NOMO-1 treated with DMSO at 0.1 percent for 48 hours (cell line): ENCODE measurements around the gene TARP.
A peak's percentile ranks its signal among the peaks of the same experiment; 100 is the strongest.
"Not testable (repeated sequence)": the region's sequence is repeated elsewhere in the genome, so short reads cannot be mapped to it uniquely, and the experiment has no call there.

Experiments
- DNase-seq: peaks from one replicate; lab custom pipeline; 2025; ENCODE audit not compliant: unreplicated experiment; lab: John Stamatoyannopoulos, UW

Gene TARP

DNA sequence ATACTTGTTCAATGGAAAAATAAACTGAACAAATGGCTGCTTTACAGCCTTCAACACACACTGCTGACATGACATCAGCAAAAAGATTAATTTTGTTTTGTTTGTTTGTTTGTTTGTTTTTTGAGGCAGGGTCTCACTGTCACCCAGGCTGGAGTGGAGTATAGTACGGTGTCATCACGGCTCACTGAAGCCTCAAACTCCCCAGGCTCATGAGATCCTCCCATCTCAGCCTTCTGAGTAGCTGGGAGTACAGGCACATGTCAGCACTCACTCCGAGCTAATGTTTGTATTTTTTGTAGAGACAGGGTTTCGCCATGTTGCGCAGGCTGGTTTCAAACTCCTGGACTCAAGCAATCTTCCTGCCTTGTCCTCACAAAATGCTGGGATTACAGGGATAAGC is 10.9 kb downstream of the TARP start:
- DNase-seq, result no peak

DNA sequence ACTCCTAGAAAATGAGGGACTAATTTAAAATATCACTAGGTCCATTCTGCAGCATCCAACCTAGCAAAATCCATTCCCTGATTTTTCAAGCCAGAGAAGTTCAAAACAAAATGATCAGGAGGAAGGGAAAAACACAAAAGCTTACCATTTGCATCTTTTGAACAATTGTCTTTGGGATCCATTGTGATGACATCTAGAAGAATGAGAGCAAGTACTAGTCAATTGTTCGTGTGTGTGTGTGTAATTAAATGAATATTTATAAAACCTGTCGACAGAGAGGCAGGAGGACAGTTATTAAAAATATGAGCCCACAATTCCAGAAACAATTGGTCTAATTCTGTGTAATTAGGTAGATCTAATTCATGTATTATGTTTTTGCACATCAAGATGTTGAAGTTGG is 11.4 kb downstream of the TARP start:
- DNase-seq, result not testable (repeated sequence)

DNA sequence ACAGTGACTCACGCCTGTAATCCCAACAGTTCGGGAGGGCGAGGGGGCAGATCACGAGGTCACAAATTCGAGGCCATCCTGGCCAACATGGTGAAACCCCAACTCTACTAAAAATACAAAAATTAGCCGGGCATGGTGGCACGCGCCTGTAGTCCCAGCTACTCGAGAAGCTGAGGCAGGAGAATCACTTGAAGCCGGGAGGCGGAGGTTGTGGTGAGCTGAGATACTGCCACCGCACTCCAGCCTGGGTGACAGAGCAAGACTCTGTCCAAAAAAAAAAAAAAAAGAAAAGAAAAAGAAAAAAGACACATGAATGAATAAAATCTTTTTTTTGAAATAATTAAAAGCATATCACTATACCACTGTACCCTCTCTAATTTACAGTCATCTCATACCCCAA is 11.8 kb downstream of the TARP start:
- DNase-seq, result not testable (repeated sequence)

DNA sequence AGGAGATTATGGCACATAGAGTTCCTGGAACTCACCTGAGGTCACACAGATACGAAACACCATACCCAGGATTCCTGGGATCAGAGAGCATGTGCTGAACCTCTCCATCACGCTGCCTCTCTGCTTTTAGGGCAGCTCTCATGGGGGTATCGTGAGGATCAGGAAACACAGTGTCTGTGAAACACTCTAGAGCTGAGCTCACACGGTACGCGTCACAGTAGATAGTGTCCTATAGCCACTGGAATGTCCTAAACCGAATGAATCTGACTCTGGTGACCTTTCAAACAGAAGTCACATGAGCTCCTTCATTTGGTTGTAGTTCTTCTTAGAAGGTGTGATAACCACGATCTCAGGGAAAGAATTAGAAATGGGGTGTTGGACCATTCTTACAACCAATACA is 14.3 kb downstream of the TARP start:
- not testable (repeated sequence) for DNase-seq

DNA sequence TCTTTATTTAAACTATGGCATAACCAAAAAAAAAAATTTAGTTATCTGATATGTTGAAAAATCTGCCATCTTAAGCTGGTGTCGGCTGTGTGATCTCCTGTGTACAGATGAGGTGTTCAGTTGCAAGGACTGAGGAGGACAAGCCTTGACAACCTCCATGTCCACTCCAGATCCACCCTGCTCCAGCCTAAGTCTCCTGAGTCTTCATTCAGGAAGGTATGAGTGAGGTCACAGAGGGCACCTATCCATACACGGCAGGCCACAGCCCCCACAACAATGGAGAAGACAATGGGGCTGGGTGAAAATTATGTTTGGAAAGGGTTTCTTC is 16.1 kb downstream of the TARP start:
- DNase-seq, result no peak

DNA sequence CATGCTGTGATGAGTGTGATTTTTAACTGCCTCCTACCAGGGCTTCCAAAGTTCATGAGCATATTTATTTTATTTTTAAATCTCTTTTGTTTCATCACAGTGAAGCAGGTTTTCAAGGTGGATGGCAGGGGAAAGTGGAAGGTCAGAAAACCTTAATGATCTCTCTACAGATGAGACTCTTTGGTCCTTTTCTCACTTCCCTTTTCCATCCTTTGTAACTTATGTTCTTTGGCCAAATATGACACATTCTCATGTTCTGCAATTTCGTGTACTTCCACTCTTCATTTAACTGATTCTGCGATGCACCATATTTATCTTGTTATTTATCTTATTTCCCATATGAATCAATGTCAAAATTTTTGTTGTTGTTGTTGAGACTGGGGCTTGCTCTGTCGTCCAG is 23.6 kb downstream of the TARP start:
- peak; percentile 78 for DNase-seq

DNA sequence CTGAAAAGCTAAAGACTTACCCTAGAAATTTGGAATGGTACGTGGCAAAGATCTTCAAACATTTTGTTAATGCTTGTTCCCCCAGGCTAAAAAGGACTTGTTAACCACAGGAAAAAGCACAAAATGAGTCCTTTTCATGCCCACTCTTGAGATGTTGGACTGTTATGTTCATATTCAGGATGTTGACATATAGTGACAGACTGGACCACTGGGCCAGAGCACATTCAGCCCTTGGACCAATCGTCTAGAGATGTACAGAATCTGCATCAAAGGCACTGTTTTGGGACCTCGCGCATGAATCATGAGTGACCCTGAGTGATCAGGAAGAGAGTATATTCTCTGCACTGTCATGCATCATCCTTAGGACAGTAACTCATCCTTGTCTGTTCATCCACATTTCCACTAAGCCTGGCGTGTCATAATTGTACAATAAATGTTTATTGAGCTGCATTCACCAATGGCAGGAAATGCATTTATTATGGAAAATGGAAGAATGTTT is 25.3 kb downstream of the TARP start:
- DNase-seq, result no peak

DNA sequence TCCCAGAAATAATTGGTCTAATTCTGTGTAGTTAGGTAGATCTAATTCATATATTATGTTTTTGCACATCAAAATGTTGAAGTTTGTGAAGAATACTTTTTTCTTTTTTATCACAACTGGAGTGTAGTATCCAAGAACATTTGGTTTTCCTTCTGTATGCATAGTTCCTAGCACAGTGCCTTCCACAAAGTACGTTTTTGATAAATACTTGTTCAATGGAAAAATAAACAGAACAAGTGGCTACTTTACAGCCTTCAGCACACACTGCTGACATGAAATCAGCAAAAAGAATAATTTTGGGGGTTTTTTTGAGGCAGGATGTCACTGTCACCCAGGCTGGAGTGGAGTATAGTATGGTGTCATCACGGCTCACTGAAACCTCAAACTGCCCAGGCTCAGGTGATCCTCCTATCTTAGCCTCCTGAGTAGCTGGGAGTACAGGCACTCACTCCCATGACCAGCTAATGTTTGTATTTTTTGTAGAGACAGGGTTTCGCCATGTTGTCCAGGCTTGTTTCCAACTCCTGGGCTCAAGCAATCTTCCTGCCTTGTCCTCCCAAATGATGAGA is 27.9 kb downstream of the TARP start:
- DNase-seq, result no peak

DNA sequence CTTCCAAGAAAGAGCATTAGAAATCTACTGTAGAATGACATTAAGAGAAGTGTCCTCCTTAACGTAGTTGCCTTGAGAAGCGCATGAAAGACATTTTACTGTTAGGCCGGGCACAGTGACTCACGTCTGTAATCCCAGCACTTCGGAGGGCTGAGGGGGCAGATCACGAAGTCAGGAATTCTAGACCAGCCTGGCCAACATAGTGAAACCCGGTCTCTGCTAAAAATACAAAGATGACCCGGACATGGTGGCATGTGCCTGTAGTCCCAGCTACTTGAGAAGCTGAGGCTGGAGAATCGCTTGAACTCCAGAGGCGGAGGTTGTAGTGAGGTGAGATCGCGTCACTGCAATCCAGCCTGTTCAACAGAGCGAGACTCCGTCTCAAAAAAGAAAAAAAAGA is 28.9 kb downstream of the TARP start:
- no peak for DNase-seq

DNA sequence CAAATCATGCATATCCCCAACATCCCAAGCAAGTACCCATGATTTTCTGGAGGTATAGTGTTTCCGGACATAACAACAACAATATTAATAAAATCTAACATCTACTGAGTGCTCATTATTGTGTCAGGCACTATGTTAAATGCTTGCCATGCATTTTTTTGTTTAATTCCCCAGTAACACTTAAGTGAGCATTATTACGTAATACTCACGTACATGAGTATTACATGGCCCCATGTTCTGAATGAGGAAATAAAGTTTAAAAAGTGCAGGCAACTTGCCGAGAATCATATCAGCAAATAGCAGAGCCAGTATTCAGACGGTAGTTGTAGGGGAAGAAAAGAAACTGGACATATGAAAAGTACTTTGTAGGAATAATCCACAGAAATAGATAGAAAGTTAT is 30.1 kb downstream of the TARP start:
- DNase-seq, result peak; percentile 63

DNA sequence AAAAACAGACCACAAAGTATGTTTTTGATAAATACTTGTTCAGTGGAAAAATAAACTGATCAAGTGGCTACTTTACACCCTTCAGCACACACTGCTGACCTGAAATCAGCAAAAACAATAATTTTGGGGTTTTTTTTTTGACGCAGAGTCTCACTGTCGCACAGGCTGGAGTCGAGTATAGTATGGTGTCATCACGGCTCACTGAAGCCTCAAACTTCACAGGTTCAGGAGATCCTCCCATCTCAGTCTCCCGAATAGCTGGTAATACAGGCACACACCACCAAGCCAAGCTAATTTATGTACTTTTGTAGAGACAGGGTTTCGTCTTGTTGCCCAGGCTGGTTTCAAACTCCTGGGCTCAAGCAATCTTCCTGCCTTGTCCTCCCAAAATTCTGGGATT is 30.6 kb downstream of the TARP start:
- DNase-seq, result no peak

DNA sequence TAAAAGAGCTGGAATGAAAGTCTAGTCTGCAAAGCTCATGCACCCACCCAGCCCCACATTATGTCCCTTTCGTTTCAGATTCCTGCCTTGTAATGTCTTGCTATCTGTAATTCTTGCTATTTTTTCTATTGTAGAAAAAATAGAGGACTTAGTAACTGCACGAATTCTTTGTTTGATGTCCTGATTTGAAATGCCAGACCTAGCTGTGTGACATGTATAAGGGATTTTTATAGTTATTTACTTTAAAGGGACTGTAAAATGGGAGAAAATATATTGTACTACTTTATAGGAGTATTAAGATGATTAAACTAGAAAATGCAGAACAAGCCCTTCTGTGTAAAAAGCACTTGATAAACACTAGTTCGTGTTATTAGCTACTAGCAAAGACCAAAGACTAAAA is 32.4 kb downstream of the TARP start:
- DNase-seq, result no peak

DNA sequence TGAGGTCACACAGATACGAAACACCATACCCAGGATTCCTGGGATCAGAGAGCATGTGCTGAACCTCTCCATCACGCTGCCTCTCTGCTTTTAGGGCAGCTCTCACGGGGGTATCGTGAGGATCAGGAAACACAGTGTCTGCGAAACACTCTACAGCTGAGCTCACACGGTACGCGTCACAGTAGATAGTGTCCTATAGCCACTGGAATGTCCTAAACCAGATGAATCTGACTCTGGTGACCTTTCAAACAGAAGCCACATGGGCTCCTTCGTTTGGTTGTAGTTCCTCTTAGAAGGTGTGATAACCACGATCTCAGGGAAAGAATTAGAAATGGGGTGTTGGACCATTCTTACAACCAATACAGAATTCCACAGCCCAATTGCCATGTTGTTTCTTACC is 34.3 kb downstream of the TARP start:
- DNase-seq, result not testable (repeated sequence)

DNA sequence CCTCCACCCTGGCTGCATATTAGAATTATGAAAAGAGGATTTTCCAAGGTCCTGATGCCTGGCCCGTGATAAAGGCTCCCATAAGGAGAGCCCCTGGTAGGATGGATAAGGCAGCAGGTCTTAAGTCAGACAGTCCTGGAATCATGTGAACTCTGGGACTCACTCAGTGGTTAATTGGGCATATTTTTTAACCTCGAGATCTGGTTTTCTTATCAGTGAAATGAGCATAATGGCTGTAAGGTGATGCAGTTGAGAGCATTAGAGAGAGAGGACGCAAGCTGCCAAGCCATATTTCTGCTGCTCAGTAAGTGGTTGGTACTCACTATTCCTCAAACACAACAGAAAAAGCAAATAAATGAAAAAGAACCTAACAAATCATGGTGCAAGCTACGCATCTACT is 37.8 kb downstream of the TARP start:
- DNase-seq, result no peak

DNA sequence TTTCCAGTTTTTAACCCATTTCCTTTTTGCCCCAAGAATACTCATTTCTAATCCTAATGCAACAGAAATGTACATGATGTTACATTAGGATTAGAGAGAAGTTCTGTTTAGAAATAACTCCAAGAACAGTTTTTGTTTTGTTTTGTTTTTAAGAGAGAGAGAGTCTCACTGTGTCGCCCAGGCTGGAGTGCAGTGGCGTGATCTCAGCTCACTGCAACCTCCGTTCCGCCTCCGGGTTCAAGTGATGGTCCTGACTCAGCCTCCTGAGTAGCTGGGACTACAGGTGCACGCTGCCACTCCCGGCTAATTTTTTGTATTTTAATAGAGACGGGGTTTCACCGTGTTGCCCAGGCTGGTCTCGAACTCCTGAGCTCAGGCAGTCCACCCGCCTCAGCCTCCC is 38.7 kb downstream of the TARP start:
- DNase-seq, result not testable (repeated sequence)

DNA sequence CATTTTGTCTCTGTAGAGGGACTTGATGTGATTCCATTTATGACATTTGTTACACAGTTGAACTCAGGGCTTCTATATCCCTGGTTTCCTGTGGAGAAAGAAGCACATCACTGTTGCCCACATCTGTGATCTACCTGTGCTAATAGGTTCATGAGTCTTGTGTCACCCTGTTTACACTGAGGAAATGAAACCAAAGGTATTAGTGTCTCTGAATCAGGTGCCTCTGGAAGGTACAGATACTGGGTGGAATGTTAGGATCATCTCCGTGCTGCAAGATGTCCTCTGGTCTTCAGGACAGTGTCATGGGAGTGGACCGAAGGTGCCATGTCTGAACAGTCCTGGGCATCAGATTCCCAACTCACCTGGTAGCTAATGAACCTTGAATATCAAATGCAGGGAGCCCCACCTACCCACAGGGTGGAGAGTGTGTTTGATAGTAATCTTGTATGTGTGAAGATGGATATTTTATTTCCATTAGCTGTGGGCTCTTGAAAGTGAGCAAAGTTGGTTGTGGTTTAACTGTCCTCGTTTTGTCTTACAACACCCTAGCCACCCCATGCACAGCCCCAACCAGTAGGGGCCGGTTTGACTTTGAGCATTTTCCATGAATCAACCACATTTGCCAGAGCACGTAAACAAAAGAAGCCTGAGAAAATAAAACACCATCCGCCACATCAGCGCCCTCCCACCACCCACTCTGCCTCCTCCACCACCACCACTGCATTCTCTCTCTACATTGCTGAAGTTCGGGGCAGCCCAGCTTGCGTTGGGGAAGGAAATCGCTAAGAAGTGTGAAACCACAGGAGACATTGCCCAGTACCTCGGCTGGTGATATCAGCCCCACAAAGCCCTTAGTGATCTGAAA is 40.7 kb downstream of the TARP start:
- peak; percentile 92 for DNase-seq

DNA sequence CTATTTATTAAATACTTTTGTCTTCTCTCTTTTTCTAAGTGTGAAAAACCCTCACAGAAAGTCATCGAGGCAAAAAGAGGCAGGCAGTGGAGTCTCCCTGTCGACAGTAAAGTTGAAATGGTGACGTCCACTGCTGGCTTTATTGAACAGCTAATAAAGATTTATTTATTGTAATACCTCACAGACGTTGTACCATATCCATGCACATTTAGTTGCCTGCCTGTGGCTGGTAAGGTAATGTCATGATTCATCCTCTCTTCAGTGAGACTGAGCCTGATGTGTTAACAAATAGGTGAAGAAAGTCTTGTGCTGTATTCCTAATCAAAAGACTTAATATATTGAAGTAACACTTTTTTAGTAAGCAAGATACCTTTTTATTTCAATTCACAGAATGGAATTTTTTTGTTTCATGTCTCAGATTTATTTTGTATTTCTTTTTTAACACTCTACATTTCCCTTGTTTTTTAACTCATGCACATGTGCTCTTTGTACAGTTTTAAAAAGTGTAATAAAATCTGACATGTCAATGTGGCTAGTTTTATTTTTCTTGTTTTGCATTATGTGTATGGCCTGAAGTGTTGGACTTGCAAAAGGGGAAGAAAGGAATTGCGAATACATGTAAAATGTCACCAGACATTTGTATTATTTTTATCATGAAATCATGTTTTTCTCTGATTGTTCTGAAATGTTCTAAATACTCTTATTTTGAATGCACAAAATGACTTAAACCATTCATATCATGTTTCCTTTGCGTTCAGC is 43.4 kb downstream of the TARP start:
- peak; percentile 50 for DNase-seq

DNA sequence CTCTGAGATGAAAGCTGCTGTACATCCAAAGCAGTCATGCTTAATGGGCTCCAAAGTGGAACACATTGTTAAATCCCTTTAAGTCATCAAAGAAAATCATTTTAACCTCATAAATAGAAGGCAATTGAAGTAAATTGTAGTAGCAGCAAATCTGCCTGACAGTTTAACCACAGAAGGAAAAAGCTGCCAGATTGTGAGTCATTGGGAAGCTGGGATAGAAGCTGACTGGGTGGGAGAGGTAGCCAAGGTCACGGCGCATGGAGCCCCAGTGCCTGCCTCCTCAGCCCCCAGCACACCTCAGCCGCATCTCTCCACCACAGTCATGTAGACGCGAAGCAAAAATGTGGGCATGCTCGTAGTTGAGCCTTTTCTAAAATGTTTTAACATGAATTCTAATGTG is 44.0 kb downstream of the TARP start:
- no peak for DNase-seq

DNA sequence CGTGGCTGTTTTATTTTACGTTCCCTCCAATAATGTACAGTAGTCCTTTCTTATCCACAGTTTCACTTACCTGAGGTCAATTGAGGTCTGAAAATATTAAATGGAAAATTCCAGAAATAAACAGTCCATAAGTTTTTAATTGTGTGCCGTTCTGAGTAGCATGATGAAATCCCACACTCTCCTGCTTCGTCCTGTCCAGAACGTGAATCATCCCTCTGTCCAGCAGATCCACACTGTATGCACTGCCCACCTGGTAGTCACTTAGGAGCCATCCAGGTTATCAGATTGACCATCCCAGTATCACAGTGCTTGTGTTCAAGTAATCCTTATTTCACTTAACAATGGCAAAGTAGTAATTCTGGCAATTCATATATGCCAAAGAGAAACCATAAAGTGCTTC is 49.0 kb downstream of the TARP start:
- DNase-seq, result no peak

DNA sequence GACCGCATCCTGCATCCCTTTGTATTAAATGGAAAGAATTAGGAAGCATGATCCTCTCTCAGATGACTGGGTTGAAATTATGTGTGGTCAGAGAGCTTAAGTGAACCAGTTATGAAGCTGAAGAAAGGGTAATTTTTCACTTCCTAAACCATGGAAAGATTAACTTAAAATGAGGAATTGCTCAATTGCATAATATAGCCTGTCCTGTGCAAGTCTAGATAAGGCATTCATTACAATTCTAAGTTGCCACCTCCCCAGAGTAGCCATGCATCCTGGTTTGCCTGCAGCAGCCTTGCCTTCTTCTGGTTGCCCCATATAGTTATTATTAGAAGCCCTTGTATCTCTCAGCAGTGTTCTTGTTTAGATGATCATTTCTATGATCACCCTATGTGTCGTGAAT is 50.1 kb downstream of the TARP start:
- peak; percentile 58 for DNase-seq

DNA sequence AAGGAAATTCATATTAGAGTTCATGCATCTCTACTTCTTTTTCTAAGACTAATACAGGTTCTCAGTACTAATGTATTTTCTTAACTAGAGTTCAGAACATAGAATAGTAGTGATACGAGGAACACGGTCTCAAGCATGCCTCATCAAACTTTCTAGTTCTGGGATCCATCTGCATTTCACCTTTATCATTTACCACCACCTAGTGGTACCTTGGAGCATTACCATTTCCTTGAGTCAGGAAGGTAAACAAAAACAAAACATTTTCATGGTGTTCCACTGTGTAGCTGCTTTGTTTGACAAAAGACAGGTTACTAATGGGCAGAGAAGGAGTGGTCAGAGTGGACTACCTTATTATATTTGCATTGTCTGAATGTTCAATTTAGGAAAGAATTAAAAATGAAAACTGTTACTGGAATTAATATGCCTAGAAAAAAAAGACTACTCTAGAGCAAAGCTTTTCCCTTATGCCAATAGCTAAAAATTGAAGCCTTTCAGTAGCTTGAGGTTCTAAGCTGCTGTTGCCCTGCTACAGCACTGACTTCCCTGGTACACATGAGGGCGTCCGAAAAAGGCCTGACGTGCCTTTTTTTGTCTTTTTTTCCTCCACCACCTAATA is 50.8 kb downstream of the TARP start:
- DNase-seq, result peak; percentile 47

DNA sequence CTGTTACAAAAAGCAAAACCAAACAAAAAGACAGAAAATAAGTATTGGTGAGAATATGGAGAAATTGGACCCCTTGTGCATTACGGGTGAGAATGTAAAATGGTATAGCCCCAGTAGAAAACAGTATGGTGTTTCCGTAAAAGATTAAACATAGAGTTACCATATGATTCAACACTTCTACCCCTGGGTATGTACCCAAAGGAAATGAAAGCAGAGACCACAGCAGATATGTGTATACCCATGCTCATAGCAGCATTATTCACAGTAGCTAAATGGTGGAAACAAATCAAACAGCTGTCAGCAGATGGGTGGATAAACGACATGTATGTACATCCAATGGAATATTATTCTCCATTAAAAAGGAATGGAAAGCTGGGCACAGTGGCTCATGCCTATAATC is 53.0 kb downstream of the TARP start:
- DNase-seq, result no peak
